Prostate gland (tissue), 2 donors: ENCODE measurements around the gene NDST3.

Source experiments
- POLR2A ChIP-seq: fragments of 450-650 bp; IDR thresholded peaks from one replicate; pipeline ENCODE4 v1.6.1; 2016; ENCODE audit warnings: antibody characterized with exemption, mild to moderate bottlenecking
- TF ChIP-seq, protein P1 (sequence below), 4 experiments: fragments of 200-600 bp in 2 of 4; fragments of 450-650 bp in 2 of 4; sonication (generic) in 2 of 4; IDR thresholded peaks; 1 replicate in 3 of 4; 2 replicates in 1 of 4; pipeline ENCODE4 v1.5.1; 2016 to 2019; ENCODE audit warnings: antibody characterized with exemption in 4 of 4, mild to moderate bottlenecking in 2 of 4, moderate library complexity in 2 of 4

- TF ChIP-seq, protein P1, sequence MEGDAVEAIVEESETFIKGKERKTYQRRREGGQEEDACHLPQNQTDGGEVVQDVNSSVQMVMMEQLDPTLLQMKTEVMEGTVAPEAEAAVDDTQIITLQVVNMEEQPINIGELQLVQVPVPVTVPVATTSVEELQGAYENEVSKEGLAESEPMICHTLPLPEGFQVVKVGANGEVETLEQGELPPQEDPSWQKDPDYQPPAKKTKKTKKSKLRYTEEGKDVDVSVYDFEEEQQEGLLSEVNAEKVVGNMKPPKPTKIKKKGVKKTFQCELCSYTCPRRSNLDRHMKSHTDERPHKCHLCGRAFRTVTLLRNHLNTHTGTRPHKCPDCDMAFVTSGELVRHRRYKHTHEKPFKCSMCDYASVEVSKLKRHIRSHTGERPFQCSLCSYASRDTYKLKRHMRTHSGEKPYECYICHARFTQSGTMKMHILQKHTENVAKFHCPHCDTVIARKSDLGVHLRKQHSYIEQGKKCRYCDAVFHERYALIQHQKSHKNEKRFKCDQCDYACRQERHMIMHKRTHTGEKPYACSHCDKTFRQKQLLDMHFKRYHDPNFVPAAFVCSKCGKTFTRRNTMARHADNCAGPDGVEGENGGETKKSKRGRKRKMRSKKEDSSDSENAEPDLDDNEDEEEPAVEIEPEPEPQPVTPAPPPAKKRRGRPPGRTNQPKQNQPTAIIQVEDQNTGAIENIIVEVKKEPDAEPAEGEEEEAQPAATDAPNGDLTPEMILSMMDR (IDR thresholded peaks at IDR 0.05): no peak
- TF ChIP-seq POLR2A: no peak
These were observed 53.1 kb downstream of the NDST3 start for GRCh38 chr4:118087366-118087765.
